GM23338 (cell line): ENCODE data around the gene SLC48A1.

Experiments
- CREB1 ChIP-seq: fragments of 250-450 bp; sonication (Bioruptor Pico); IDR thresholded peaks from 2 replicates; pipeline ENCODE4 v1.5.0; 2020; ENCODE audit warnings: low read depth, mild to moderate bottlenecking, moderate library complexity
- EZH2 ChIP-seq: fragments of 200-600 bp; sonication (generic); IDR thresholded peaks from one replicate; pipeline ENCODE4 v1.8.0; 2017; ENCODE audit warnings: antibody characterized with exemption, mild to moderate bottlenecking, low read depth; ENCODE audit not compliant: unreplicated experiment
- EZH2phosphoT487 ChIP-seq: fragments of 200-600 bp; sonication (generic); IDR thresholded peaks from one replicate; pipeline ENCODE4 v1.8.1; 2018; ENCODE audit warnings: antibody characterized with exemption; ENCODE audit not compliant: unreplicated experiment
- JUNB ChIP-seq: IDR thresholded peaks from one replicate; pipeline ENCODE4 v1.6.1; 2016; ENCODE audit warnings: antibody characterized with exemption; ENCODE audit not compliant: unreplicated experiment
- NANOG ChIP-seq: IDR thresholded peaks from 2 replicates; pipeline ENCODE4 v1.6.1; 2016; ENCODE audit warnings: antibody characterized with exemption, borderline replicate concordance
- POLR2AphosphoS5 ChIP-seq: IDR thresholded peaks from 2 replicates; pipeline ENCODE4 v1.6.1; 2016; ENCODE audit warnings: antibody characterized with exemption, low read depth
- STAT1 ChIP-seq: IDR thresholded peaks from one replicate; pipeline ENCODE4 v1.6.1; 2016; ENCODE audit warnings: antibody characterized with exemption; ENCODE audit not compliant: unreplicated experiment
- ZNF114 ChIP-seq: fragments of 250-450 bp; sonication (Bioruptor Pico); IDR thresholded peaks from 2 replicates; pipeline ENCODE4 v1.5.0; 2020; ENCODE audit warnings: mild to moderate bottlenecking, moderate library complexity
- ZNF331 ChIP-seq: fragments of 250-450 bp; sonication (Bioruptor Pico); IDR thresholded peaks from 2 replicates; pipeline ENCODE4 v1.5.0; 2020; ENCODE audit warnings: low read depth, mild to moderate bottlenecking, moderate library complexity
- TF ChIP-seq, protein P1 (sequence below), 2 experiments: fragments of 200-600 bp in 1 of 2; sonication (generic) in 1 of 2; conservative IDR thresholded peaks; 2 replicates each; pipeline versions ENCODE4 v1.5.1 to v1.6.1; 2016 to 2017; ENCODE audit warnings: antibody characterized with exemption in 2 of 2, low read depth in 2 of 2, mild to moderate bottlenecking in 2 of 2, moderate library complexity in 1 of 2
- TF ChIP-seq, protein P2 (sequence below): IDR thresholded peaks from one replicate; pipeline ENCODE4 v1.6.1; 2018; ENCODE audit warnings: antibody characterized with exemption; ENCODE audit not compliant: unreplicated experiment
- TF ChIP-seq, protein P3 (sequence below): IDR thresholded peaks from 2 replicates; pipeline ENCODE4 v1.6.1; 2016; ENCODE audit warnings: antibody characterized with exemption
- TF ChIP-seq, protein P4 (sequence below): fragments of 250-450 bp; sonication (Bioruptor Pico); IDR thresholded peaks from 2 replicates; pipeline ENCODE4 v1.5.0; 2020; ENCODE audit warnings: mild to moderate bottlenecking, moderate library complexity

DNA sequence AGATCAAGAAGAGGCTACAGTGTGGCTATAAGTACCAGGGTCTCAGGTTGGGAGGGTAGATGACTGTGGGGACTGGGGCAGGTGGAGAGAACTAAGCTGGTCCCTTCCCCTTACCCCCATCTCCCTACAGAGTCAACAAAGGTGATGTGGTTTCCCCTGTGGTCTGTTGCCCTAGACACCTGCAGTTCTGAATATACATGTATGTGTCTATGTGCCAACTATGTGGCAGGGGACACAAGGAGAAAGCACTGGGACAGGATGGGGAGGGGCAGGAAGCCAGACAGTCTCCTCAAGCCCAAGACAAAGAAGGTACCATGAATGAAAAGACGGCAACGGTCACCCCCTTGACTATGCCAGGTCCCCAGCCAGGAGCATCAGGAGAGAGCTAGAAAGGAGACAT lies 51.2 kb downstream of the SLC48A1 start:
- no peak for TF ChIP-seq EZH2phosphoT487
- TF ChIP-seq, protein P1, sequence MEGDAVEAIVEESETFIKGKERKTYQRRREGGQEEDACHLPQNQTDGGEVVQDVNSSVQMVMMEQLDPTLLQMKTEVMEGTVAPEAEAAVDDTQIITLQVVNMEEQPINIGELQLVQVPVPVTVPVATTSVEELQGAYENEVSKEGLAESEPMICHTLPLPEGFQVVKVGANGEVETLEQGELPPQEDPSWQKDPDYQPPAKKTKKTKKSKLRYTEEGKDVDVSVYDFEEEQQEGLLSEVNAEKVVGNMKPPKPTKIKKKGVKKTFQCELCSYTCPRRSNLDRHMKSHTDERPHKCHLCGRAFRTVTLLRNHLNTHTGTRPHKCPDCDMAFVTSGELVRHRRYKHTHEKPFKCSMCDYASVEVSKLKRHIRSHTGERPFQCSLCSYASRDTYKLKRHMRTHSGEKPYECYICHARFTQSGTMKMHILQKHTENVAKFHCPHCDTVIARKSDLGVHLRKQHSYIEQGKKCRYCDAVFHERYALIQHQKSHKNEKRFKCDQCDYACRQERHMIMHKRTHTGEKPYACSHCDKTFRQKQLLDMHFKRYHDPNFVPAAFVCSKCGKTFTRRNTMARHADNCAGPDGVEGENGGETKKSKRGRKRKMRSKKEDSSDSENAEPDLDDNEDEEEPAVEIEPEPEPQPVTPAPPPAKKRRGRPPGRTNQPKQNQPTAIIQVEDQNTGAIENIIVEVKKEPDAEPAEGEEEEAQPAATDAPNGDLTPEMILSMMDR (conservative IDR thresholded peaks at IDR 0.05; ENCODE audit: low read depth in 2 of 2) = no peak
- TF ChIP-seq, protein P2, sequence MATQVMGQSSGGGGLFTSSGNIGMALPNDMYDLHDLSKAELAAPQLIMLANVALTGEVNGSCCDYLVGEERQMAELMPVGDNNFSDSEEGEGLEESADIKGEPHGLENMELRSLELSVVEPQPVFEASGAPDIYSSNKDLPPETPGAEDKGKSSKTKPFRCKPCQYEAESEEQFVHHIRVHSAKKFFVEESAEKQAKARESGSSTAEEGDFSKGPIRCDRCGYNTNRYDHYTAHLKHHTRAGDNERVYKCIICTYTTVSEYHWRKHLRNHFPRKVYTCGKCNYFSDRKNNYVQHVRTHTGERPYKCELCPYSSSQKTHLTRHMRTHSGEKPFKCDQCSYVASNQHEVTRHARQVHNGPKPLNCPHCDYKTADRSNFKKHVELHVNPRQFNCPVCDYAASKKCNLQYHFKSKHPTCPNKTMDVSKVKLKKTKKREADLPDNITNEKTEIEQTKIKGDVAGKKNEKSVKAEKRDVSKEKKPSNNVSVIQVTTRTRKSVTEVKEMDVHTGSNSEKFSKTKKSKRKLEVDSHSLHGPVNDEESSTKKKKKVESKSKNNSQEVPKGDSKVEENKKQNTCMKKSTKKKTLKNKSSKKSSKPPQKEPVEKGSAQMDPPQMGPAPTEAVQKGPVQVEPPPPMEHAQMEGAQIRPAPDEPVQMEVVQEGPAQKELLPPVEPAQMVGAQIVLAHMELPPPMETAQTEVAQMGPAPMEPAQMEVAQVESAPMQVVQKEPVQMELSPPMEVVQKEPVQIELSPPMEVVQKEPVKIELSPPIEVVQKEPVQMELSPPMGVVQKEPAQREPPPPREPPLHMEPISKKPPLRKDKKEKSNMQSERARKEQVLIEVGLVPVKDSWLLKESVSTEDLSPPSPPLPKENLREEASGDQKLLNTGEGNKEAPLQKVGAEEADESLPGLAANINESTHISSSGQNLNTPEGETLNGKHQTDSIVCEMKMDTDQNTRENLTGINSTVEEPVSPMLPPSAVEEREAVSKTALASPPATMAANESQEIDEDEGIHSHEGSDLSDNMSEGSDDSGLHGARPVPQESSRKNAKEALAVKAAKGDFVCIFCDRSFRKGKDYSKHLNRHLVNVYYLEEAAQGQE = no peak
- TF ChIP-seq STAT1 = no peak
- TF ChIP-seq EZH2 = no peak
- TF ChIP-seq POLR2AphosphoS5 = no peak
- no peak for TF ChIP-seq JUNB
- no peak for TF ChIP-seq CREB1 (CRISPR knock-in tag)
- TF ChIP-seq, protein P3, sequence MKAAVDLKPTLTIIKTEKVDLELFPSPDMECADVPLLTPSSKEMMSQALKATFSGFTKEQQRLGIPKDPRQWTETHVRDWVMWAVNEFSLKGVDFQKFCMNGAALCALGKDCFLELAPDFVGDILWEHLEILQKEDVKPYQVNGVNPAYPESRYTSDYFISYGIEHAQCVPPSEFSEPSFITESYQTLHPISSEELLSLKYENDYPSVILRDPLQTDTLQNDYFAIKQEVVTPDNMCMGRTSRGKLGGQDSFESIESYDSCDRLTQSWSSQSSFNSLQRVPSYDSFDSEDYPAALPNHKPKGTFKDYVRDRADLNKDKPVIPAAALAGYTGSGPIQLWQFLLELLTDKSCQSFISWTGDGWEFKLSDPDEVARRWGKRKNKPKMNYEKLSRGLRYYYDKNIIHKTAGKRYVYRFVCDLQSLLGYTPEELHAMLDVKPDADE = no peak
- TF ChIP-seq NANOG = no peak
- no peak for TF ChIP-seq ZNF114
- no peak for TF ChIP-seq ZNF331
- TF ChIP-seq, protein P4, sequence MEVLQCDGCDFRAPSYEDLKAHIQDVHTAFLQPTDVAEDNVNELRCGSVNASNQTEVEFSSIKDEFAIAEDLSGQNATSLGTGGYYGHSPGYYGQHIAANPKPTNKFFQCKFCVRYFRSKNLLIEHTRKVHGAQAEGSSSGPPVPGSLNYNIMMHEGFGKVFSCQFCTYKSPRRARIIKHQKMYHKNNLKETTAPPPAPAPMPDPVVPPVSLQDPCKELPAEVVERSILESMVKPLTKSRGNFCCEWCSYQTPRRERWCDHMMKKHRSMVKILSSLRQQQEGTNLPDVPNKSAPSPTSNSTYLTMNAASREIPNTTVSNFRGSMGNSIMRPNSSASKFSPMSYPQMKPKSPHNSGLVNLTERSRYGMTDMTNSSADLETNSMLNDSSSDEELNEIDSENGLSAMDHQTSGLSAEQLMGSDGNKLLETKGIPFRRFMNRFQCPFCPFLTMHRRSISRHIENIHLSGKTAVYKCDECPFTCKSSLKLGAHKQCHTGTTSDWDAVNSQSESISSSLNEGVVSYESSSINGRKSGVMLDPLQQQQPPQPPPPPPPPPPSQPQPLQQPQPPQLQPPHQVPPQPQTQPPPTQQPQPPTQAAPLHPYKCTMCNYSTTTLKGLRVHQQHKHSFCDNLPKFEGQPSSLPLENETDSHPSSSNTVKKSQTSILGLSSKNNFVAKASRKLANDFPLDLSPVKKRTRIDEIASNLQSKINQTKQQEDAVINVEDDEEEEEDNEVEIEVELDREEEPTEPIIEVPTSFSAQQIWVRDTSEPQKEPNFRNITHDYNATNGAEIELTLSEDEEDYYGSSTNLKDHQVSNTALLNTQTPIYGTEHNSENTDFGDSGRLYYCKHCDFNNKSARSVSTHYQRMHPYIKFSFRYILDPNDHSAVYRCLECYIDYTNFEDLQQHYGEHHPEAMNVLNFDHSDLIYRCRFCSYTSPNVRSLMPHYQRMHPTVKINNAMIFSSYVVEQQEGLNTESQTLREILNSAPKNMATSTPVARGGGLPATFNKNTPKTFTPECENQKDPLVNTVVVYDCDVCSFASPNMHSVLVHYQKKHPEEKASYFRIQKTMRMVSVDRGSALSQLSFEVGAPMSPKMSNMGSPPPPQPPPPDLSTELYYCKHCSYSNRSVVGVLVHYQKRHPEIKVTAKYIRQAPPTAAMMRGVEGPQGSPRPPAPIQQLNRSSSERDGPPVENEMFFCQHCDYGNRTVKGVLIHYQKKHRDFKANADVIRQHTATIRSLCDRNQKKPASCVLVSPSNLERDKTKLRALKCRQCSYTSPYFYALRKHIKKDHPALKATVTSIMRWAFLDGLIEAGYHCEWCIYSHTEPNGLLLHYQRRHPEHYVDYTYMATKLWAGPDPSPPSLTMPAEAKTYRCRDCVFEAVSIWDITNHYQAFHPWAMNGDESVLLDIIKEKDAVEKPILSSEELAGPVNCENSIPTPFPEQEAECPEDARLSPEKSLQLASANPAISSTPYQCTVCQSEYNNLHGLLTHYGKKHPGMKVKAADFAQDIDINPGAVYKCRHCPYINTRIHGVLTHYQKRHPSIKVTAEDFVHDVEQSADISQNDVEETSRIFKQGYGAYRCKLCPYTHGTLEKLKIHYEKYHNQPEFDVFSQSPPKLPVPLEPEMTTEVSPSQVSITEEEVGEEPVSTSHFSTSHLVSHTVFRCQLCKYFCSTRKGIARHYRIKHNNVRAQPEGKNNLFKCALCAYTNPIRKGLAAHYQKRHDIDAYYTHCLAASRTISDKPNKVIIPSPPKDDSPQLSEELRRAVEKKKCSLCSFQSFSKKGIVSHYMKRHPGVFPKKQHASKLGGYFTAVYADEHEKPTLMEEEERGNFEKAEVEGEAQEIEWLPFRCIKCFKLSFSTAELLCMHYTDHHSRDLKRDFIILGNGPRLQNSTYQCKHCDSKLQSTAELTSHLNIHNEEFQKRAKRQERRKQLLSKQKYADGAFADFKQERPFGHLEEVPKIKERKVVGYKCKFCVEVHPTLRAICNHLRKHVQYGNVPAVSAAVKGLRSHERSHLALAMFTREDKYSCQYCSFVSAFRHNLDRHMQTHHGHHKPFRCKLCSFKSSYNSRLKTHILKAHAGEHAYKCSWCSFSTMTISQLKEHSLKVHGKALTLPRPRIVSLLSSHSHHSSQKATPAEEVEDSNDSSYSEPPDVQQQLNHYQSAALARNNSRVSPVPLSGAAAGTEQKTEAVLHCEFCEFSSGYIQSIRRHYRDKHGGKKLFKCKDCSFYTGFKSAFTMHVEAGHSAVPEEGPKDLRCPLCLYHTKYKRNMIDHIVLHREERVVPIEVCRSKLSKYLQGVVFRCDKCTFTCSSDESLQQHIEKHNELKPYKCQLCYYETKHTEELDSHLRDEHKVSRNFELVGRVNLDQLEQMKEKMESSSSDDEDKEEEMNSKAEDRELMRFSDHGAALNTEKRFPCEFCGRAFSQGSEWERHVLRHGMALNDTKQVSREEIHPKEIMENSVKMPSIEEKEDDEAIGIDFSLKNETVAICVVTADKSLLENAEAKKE (CRISPR knock-in tag) = no peak
